ENCODE measurements around the gene HERC2. TPM values are rescaled to one million over a fixed set of nuclear protein-coding genes. Genes with fewer than 3 reads are reported as not detected.

HERC2 gene
- total RNA-seq, 1 donor from 2014 or later = 58.5 TPM

DNA sequence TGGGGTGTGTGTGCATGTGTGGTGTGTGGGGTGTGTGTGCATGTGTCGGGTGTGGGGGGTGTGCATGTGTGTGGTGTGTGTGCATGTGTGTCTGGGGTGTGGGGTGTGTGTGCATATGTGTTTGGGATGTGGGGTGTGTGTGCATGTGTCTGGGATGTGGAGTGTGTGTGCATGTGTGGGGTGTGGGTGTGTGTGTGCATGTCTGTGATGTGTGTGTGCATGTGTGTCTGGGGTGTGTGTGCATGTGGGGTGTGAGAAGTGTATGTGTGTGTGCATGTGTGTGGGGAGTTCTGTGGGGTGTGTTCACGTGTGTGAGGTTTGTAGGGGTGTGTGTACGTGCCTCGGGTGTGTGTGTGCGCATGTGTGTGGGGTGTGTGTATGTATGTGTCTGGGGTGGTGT, 216.2 kb downstream of the HERC2 start:
- no peaks in the 10 kb centered on the region for H3K36me3 Mint-ChIP-seq (ENCODE audit: low read depth)
- no peak overlapping the region for H3K27ac Mint-ChIP-seq (ENCODE audit: unreplicated experiment)
- no peaks in the 10 kb centered on the region for H3K27me3 Mint-ChIP-seq (ENCODE audit: low read depth)
- H3K4me3 Mint-ChIP-seq (ENCODE audit: unreplicated experiment) = peak overlapping the region; percentile 36
- DNase-seq (ENCODE audit: low spot score) = no peak
- TF ChIP-seq, protein P1, sequence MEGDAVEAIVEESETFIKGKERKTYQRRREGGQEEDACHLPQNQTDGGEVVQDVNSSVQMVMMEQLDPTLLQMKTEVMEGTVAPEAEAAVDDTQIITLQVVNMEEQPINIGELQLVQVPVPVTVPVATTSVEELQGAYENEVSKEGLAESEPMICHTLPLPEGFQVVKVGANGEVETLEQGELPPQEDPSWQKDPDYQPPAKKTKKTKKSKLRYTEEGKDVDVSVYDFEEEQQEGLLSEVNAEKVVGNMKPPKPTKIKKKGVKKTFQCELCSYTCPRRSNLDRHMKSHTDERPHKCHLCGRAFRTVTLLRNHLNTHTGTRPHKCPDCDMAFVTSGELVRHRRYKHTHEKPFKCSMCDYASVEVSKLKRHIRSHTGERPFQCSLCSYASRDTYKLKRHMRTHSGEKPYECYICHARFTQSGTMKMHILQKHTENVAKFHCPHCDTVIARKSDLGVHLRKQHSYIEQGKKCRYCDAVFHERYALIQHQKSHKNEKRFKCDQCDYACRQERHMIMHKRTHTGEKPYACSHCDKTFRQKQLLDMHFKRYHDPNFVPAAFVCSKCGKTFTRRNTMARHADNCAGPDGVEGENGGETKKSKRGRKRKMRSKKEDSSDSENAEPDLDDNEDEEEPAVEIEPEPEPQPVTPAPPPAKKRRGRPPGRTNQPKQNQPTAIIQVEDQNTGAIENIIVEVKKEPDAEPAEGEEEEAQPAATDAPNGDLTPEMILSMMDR (IDR thresholded peaks at IDR 0.05) = no peak
- no peaks in the 10 kb centered on the region for H3K9me3 Mint-ChIP-seq (ENCODE audit: low read depth)
- peaks cover 16% of the 10 kb centered on the region for H3K4me1 Mint-ChIP-seq (ENCODE audit: low read depth)

DNA sequence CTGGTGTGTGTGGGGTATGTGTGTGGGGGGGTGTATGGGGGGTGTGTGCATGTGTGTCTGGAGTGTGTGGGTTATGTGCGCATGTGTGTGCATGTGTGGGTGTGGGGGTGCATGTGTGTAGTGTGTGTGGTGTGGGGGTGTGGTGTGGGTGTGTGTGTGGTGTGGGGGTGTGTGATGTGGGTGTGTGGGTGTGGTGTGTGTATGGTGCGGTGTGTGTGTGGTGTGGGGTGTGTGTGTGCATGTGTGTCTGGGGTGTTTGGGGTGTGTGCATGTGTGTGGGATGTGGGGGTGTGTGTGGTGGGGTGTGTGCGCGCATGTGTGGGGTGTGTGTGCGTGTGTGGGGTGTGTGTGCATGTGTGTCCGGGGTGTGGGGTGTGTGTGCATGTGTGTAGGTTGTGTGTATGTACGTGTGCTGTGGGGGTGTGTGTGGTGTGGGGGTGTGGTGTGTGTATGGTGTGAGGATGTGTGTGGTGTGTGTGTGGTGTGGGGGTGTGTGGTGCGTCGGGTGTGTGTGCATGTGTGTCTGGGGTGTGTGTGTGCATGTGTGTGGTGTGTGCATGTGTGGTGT, 216.7 kb downstream of the HERC2 start:
- TF ChIP-seq, protein P1 (IDR thresholded peaks at IDR 0.05) = no peak
- Mint-ChIP-seq H3K4me3 (ENCODE audit: unreplicated experiment) (no peak overlapping the region), H3K4me1 (ENCODE audit: low read depth) (peaks cover 12% of the 10 kb centered on the region), H3K27ac (ENCODE audit: unreplicated experiment) (no peak overlapping the region), H3K36me3 (ENCODE audit: low read depth) (no peaks in the 10 kb centered on the region), H3K9me3 (ENCODE audit: low read depth) (no peaks in the 10 kb centered on the region), H3K27me3 (ENCODE audit: low read depth) (no peaks in the 10 kb centered on the region)
- DNase-seq (ENCODE audit: low spot score) = no peak

DNA sequence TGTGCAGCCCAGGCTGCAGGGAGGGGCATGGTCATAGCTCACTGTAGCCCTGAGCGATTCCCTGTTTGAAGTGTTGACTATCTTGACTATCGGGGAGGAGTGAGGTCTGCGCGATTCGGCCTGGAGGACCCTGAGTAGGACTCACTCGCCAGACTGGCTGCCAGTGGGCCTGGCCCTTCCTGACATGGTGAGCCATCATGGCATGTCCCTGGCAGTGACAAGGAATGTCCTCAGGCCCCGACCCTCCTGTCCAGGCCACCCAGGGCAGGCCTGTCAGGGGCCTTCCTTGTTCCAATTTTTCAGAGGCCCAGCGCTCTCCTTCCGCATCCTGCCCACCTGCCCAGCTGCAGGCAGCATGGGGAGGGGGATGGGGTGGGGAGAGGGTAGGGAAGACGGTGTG, 217.7 kb downstream of the HERC2 start:
- H3K4me3 Mint-ChIP-seq (ENCODE audit: unreplicated experiment) = no peak overlapping the region
- peaks cover 12% of the 10 kb centered on the region for H3K4me1 Mint-ChIP-seq (ENCODE audit: low read depth)
- TF ChIP-seq, protein P1 (IDR thresholded peaks at IDR 0.05) = no peak
- no peaks in the 10 kb centered on the region for H3K27me3 Mint-ChIP-seq (ENCODE audit: low read depth)
- H3K36me3 Mint-ChIP-seq (ENCODE audit: low read depth) = no peaks in the 10 kb centered on the region
- no peak overlapping the region for H3K27ac Mint-ChIP-seq (ENCODE audit: unreplicated experiment)
- no peaks in the 10 kb centered on the region for H3K9me3 Mint-ChIP-seq (ENCODE audit: low read depth)
- DNase-seq (ENCODE audit: low spot score) = no peak

DNA sequence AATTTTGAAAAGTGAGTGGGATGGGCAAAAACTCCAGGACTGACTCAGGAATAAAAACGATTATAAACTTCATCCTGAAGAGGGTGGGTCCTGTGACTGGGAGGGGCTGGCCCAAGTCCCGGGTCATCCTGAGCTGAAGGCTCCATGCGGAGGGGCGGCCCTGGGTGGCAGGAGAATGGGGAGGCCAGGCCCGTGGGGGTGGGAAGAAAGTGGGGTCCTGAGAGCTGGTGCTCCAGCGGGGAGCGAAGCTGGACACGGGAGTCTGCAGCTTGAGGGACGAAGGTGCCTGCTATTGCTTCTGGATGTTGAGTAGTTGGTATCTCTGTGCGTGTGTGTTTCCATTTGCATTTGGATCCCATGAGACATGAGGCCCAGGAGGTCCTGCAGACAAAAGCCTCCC, 218.1 kb downstream of the HERC2 start:
- no peak for DNase-seq (ENCODE audit: low spot score)
- TF ChIP-seq, protein P1 (IDR thresholded peaks at IDR 0.05) = no peak
- peaks cover 15% of the 10 kb centered on the region for H3K4me1 Mint-ChIP-seq (ENCODE audit: low read depth)
- H3K27me3 Mint-ChIP-seq (ENCODE audit: low read depth) = no peaks in the 10 kb centered on the region
- H3K27ac Mint-ChIP-seq (ENCODE audit: unreplicated experiment) = no peak overlapping the region
- H3K9me3 Mint-ChIP-seq (ENCODE audit: low read depth) = no peaks in the 10 kb centered on the region
- no peaks in the 10 kb centered on the region for H3K36me3 Mint-ChIP-seq (ENCODE audit: low read depth)
- H3K4me3 Mint-ChIP-seq (ENCODE audit: unreplicated experiment) = no peak overlapping the region

DNA sequence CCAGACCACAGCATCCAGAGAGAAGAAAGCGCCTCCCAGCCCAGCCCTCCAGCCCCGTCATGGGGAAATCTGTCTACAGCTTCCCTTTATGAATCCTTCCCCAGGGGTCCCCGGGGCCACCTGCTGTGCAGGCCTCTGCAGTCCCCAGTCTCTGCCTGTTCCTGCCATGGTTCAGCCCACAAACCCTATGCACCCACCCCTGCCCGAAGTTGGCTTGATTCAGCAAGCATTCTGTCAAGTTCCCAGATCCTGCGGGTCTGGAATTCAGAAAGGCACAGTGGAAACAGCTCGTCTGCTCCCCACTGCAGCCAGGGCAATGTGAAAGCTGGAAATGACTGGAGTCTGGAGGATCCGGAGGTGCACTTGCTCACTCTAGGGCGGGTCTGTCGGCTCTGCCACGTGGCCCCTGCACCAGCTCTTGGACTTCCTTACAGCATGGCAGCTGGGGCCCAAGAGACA, 220.0 kb downstream of the HERC2 start:
- H3K27me3 Mint-ChIP-seq (ENCODE audit: low read depth) = no peaks in the 10 kb centered on the region
- no peaks in the 10 kb centered on the region for H3K36me3 Mint-ChIP-seq (ENCODE audit: low read depth)
- TF ChIP-seq, protein P1 (IDR thresholded peaks at IDR 0.05) = no peak
- H3K4me3 Mint-ChIP-seq (ENCODE audit: unreplicated experiment) = no peak overlapping the region
- H3K27ac Mint-ChIP-seq (ENCODE audit: unreplicated experiment) = no peak overlapping the region
- no peak for DNase-seq (ENCODE audit: low spot score)
- H3K9me3 Mint-ChIP-seq (ENCODE audit: low read depth) = no peaks in the 10 kb centered on the region
- peaks cover 28% of the 10 kb centered on the region for H3K4me1 Mint-ChIP-seq (ENCODE audit: low read depth)

All from chondrocyte (in vitro differentiated cells).